Muscle of leg (tissue), 11 donors: ENCODE measurements around the gene MMP23B. TPM values are rescaled to one million over a fixed set of nuclear protein-coding genes. Genes with fewer than 3 reads are reported as not detected.

Source experiments
- DNase-seq: peaks from one replicate; pipeline ENCODE4 v3.0.0; 2013
- H3K27ac ChIP-seq: one replicate; pipeline ENCODE4 v1.5.1; 2013; ENCODE audit warnings: mild to moderate bottlenecking, low read length, control low read depth
- H3K27me3 ChIP-seq: one replicate; pipeline ENCODE4 v1.6.1; 2013; ENCODE audit warnings: low read length; ENCODE audit not compliant: control insufficient read depth, insufficient read depth
- H3K36me3 ChIP-seq: one replicate; pipeline ENCODE4 v1.6.1; 2013; ENCODE audit warnings: low read length; ENCODE audit not compliant: control insufficient read depth, insufficient read depth
- H3K4me1 ChIP-seq: one replicate; pipeline ENCODE4 v1.6.1; 2013; ENCODE audit warnings: low read length; ENCODE audit not compliant: control insufficient read depth, insufficient read depth
- H3K4me3 ChIP-seq: one replicate; pipeline ENCODE4 v1.5.1; 2013; ENCODE audit warnings: low read length, control low read depth
- H3K9me3 ChIP-seq: replicated peaks from 2 replicates; pipeline ENCODE4 v1.6.1; 2013; ENCODE audit warnings: low read depth, low read length; ENCODE audit not compliant: control insufficient read depth
- WGBS: methylation state at CpG from one replicate; pipeline ENCODE4 v1.1.5; 2013; ENCODE audit warnings: missing lambda C conversion rate; ENCODE audit not compliant: insufficient coverage; 5-methylcytosine and 5-hydroxymethylcytosine counted together
- polyA plus RNA-seq, 8 donors: library from polyadenylated mRNA; unstranded; fragments of 120-200 nt; gene quantifications; one replicate each; pipeline versions ENCODE4 v1.2.1 to v1.2.3, GENCODE V29; 2013; ENCODE audit warnings: inconsistent platforms in 1 of 8, low replicate concordance in 1 of 8; ENCODE audit not compliant: insufficient read length in 8 of 8, insufficient read depth in 1 of 8
- total RNA-seq: library from RNA; stranded (reverse); fragments of 120-200 nt; gene quantifications from one replicate; pipeline ENCODE4 v1.2.4, GENCODE V29; 2013

The MMP23B gene
- total and polyA plus RNA-seq, 9 donors: 27.6 to 55.6 (median 36.9) TPM

DNA sequence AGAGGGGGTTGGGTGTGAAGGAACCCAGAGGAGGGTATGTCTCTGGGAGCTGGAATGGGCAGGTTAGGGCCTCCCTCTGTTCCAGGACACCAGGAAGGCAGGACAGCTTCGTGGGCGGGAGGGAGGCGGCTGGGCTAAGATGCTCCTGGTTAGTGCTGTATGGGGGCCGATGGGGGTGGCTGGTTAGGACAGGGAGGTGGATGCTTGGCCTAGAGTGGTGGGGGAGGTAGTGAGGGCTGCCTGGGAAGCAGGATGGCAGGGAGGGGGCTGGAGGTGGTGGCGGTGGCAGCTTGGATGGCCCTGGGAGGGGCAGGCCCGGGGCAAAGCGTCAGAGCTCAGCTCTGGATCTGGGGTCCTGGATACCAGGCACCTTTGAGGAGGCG lies 6.2 kb upstream of the MMP23B start:
- Histone ChIP-seq H3K27me3 (no peaks in the 10 kb centered on the region), H3K4me3 (no peak overlapping the region), H3K4me1 (peaks cover 21% of the 10 kb centered on the region), H3K36me3 (peaks cover 30% of the 10 kb centered on the region), H3K27ac (no peak overlapping the region), H3K9me3 (no peaks in the 10 kb centered on the region)
- WGBS: 81% methylated on average over 8 of the region's 8 CpGs
- no peak for DNase-seq

DNA sequence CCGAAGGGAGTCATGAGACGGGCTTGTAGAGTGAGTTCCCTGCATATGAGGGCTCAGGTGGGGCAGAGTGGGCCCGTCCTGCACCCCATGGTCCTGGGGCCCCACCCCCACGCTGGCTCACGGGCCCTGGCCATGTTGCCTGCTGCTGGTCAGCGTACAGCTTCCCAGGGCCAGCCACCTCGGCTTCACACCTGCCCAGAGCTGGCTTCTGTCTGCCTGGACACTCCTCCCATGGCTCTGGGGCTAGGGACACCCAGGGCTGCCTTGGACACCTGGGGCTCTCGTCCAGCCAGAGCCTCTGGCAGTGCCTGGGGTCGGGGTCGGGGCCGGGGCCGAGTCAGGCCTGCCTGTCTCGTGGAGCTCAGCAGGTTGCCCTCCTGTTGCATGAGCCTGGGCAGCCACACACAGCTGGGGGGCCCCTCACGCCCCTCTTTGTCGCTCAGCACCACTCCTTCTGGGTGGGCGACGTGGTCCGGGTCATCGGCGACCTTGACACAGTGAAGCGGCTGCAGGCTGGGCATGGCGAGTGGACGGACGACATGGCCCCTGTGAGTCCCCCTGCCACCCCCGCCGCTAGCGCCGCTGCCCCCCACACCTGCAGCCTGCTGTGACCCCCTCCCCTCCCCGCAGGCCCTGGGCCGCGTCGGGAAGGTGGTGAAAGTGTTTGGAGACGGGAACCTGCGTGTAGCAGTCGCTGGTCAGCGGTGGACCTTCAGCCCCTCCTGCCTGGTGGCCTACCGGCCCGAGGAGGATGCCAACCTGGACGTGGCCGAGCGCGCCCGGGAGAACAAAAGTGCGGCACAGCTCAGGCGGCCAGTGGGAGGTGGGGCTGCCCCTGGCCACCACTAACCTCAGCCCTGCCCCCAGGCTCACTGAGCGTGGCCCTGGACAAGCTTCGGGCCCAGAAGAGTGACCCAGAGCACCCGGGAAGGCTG lies 5.5 kb upstream of the MMP23B start:
- H3K27ac ChIP-seq: no peak overlapping the region
- peaks cover 14% of the 10 kb centered on the region for H3K4me1 ChIP-seq
- H3K36me3 ChIP-seq: peaks cover 30% of the 10 kb centered on the region
- peaks cover 5% of the 10 kb centered on the region for H3K27me3 ChIP-seq
- no peak overlapping the region for H3K4me3 ChIP-seq
- WGBS: 84% methylated on average over 39 of the region's 48 CpGs
- no peaks in the 10 kb centered on the region for H3K9me3 ChIP-seq
- DNase-seq: no peak

DNA sequence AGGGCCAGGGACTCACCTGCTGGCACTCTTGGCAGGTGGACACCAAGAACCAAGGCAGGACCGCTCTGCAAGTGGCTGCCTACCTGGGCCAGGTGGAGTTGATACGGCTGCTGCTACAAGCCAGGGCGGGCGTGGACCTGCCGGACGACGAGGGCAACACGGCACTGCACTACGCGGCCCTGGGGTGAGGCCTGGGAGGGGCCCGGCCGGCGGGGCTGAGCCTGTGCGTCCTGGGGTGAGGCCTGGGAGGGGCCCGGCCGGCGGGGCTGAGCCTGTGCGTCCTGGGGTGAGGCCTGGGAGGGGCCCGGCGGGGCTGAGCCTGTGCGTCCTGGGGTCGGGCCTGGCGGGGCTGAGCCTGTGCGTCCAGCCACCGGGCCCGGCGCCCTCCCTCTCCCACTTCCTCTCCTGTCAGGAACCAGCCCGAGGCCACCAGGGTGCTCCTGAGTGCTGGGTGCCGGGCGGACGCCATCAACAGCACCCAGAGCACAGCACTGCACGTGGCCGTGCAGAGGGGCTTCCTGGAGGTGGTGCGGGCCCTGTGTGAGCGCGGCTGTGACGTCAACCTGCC lies 4.6 kb upstream of the MMP23B start:
- 53% methylated on average over 36 of the region's 37 CpGs for WGBS
- Histone ChIP-seq H3K4me3 (no peak overlapping the region), H3K4me1 (peaks cover 10% of the 10 kb centered on the region), H3K27ac (no peak overlapping the region), H3K27me3 (peaks cover 12% of the 10 kb centered on the region), H3K36me3 (peaks cover 29% of the 10 kb centered on the region), H3K9me3 (no peaks in the 10 kb centered on the region)
- no peak for DNase-seq

DNA sequence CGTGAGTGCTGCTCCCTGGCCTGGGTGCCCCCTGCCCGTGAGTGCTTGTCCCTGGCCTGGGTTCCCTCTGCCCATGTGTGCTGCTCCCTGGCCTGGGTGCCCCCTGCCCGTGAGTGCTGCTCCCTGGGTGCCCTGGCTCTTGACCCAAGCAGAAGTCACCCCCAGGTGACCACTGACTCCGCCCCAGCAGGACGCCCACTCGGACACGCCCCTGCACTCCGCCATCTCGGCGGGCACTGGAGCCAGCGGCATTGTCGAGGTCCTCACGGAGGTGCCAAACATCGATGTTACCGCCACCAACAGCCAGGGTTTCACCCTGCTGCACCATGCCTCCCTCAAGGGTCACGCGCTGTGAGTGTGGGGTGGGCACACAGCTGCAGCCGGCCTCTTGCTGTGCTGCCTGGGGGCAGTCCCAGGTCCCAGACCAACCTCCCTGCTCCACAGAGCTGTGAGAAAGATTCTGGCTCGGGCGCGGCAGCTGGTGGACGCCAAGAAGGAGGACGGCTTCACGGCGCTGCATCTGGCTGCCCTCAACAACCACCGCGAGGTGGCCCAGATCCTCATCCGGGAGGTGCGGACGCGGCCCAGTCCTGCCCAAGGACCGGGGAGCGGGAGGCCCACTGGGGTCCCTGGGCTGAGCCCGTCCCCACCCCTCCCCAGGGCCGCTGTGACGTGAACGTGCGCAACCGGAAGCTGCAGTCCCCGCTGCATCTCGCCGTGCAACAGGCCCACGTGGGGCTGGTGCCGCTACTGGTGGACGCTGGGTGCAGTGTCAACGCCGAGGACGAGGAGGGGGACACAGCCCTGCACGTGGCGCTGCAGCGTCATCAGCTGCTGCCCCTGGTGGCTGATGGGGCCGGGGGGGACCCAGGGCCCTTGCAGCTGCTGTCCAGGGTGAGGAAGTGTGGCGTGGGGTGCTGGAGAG lies 3.9 kb upstream of the MMP23B start:
- Histone ChIP-seq H3K4me3 (no peak overlapping the region), H3K36me3 (peaks cover 26% of the 10 kb centered on the region)

DNA sequence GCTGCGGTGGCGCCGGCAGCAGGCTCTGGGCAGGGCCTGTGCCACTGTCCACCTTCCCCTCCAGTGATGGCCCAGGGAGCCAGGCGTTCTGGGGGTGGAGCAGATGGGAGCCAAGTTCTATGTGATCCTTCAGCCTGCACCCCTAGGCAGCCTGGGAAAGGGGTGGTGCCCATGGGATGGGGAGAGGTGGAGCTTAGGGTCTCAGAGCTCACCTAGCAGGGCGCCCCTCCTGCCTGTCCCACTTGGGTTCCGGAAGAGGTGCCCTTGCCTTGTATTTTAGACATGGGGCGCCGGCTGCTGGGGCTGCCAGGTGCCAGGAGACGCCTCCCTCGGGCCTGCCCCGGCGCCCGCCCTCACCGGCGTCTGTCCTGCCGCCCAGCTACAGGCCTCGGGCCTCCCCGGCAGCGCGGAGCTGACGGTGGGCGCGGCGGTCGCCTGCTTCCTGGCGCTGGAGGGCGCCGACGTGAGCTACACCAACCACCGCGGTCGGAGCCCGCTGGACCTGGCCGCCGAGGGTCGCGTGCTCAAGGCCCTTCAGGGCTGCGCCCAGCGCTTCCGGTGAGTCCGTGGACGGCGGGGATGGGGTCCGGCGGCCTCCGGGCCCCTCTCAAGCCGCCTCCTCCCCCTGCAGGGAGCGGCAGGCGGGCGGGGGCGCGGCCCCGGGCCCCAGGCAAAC lies 3.1 kb upstream of the MMP23B start:
- 41% methylated on average over 50 of the region's 53 CpGs for WGBS
- H3K36me3 ChIP-seq: peaks cover 23% of the 10 kb centered on the region
- peaks cover 13% of the 10 kb centered on the region for H3K27me3 ChIP-seq
- peak; percentile 50 for DNase-seq
- H3K9me3 ChIP-seq: no peaks in the 10 kb centered on the region
- peaks cover 8% of the 10 kb centered on the region for H3K4me1 ChIP-seq
- H3K4me3 ChIP-seq: no peak overlapping the region
- no peak overlapping the region for H3K27ac ChIP-seq

More for the DNA sequence above, 3.9 kb upstream of the MMP23B start:
- 82% methylated on average over 40 of the region's 53 CpGs for WGBS
- Histone ChIP-seq H3K27ac (no peak overlapping the region), H3K27me3 (peaks cover 13% of the 10 kb centered on the region), H3K9me3 (no peaks in the 10 kb centered on the region), H3K4me1 (peaks cover 8% of the 10 kb centered on the region)
- DNase-seq: peak; percentile 40

DNA sequence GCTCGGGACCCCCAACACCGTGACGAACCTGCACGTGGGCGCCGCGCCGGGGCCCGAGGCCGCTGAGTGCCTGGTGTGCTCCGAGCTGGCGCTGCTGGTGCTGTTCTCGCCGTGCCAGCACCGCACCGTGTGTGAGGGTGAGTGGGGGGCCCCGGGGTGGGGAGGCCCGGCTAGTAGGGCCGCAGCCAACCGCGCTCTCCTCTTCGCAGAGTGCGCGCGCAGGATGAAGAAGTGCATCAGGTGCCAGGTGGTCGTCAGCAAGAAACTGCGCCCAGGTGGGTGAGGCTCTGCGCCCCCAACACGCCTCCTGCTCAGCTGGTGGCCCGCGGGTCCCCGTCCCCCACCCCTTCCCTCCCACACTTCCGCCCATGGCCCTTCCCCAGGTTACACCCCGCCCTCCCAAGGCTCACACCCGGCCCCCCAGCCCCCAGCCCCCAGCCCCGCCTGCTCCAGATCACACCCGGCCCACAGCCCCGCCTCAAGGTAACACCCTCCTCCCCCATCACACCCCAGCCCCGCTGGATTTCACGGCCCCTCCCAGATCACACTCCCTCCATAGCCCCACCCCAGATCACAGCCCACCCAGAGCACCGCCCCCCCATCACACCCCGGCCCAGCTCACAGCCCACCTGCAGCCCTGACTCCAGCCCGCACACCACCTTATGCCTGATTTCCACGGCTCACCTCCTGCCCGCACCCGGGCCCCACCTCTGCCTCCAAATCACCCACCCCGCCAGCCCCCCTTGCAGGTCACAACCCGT lies 2.4 kb upstream of the MMP23B start:
- Histone ChIP-seq H3K4me3 (no peak overlapping the region), H3K27ac (no peak overlapping the region), H3K9me3 (no peaks in the 10 kb centered on the region), H3K36me3 (peaks cover 20% of the 10 kb centered on the region), H3K4me1 (peaks cover 8% of the 10 kb centered on the region), H3K27me3 (peaks cover 13% of the 10 kb centered on the region)
- WGBS: 28% methylated on average over 38 of the region's 48 CpGs
- peak; percentile 35 for DNase-seq

DNA sequence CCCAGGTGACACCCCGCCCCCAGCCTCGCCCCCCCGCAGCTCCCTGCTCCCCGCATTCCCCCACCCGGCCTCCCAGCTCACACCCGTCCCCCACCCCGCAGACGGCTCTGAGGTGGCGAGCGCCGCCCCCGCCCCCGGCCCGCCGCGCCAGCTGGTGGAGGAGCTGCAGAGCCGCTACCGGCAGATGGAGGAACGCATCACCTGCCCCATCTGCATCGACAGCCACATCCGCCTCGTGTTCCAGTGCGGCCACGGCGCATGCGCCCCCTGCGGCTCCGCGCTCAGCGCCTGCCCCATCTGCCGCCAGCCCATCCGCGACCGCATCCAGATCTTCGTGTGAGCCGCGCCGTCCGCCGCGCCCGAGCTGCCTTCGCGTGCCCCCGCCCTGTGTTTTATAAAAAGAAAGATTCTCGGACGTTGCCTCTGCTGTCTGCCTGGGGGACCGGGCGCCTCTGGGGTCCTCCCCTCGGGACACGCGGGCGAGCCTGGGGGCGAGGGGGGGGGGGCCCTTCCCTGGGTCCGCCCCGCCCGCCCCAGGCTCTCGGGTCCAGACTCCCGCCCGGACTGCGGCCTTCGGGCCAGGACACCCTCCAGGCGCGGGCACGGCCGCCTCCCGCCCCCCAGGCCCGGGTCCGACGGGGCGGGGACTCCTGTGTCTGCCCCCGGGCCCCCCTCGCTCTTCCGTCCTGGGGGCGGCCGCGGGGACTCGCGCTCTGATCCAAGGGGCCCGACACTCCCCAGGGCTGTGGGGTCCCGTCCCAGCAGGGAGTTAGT lies 1.6 kb upstream of the MMP23B start:
- peak; percentile 96 for DNase-seq
- H3K4me3 ChIP-seq: peak overlapping the region; percentile 34
- under 1% methylated on average over 62 of the region's 81 CpGs for WGBS

DNA sequence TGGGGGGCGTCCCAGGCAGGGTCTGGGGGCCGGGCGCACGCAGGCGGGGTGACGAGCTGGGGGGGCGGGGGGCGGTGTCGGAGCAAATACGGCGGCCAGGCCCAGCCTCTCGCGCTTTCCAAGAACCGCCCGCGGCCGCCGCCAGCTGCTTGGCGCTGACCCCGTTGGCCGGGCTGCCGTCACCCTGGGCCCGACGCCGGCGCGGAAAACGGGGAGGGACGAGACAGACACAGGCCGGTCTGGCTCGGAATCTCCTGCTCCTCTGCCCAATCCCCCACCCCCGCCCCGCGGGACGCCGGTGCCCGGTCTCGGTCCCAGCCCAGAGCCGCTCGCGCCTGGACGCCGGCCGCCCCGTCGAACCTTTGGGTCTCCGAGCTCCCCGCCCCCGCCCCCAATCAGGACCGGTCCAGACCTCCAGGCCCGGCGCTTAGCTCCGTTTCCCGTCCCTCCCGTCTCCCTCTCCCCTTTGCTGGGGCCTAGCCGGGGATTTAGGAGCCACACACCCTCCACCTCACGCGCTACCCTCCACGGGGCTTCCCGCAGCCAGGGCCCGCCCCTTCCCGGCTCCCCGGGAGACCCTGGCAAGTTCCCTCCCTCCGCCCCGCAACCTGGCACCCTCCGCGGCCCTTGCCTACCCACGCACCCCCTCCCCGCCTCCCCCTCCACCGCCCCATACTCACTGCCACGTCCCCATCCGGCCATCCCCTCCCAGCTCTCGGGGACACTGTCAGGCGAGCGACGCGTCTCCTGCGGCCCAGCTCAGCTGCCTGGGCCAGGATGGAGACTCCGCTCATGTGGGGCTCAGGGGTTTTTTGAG lies 800 bp upstream of the MMP23B start:
- Histone ChIP-seq H3K4me3 (peak overlapping the region; percentile 58), H3K27ac (peak overlapping the region; percentile 94), H3K27me3 (peaks cover 13% of the 10 kb centered on the region), H3K36me3 (peaks cover 10% of the 10 kb centered on the region), H3K9me3 (no peaks in the 10 kb centered on the region), H3K4me1 (peaks cover 8% of the 10 kb centered on the region)
- DNase-seq: peak; percentile 96
- WGBS: 2% methylated on average over 57 of the region's 79 CpGs

More for the DNA sequence above, 1.6 kb upstream of the MMP23B start:
- peaks cover 13% of the 10 kb centered on the region for H3K36me3 ChIP-seq
- H3K9me3 ChIP-seq: no peaks in the 10 kb centered on the region
- peaks cover 13% of the 10 kb centered on the region for H3K27me3 ChIP-seq
- H3K4me1 ChIP-seq: peaks cover 8% of the 10 kb centered on the region
- peak overlapping the region; percentile 90 for H3K27ac ChIP-seq
